Measurements from ENCODE around the gene ENDOV.

DNA sequence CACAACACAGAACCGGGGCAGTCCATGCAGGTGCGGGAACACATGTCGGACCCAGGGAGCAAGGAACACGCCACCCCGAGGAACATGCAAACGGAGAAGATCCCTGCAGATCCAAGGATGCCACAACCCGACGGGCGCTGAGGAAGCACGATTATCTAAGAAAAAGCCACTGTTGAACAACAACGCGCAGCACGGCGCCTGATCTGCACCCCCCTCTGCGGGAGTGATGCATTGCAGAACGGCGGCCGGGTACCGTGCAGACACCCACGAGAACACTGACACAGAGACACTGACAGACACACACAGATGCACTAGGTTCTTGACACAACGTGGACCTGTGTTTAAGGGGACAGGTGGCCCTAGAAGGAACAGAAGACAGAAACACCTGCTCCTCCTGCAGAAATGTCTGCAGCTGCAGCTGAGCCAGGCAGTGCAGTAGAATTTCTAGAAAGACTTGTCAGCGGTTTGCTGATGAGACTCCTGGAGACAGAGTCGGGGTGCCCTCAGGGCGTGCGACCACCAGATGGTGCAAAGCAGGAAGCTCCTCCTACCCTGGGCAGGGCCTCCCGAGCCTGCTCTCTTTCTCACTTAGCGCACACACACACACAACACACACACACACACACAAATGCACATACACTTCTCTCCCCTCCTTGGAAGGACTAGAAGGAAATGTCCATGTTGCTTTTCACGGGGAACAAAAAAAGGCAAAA is 54.0 kb downstream of the ENDOV start:
- TF ChIP-seq EZH2phosphoT487 (IDR thresholded peaks at IDR 0.05; ENCODE audit: borderline replicate concordance), result no peak
- no peak for TF ChIP-seq CTCF (conservative IDR thresholded peaks at IDR 0.05; ENCODE audit: low read length)

All from Loucy (cell line).